Measurements from ENCODE around the gene LGSN. TPM values are rescaled to one million over a fixed set of nuclear protein-coding genes. Genes with fewer than 3 reads are reported as not detected.

Gene LGSN
- not detected in 2 replicates for total RNA-seq

GRCh38 chr6:63319939-63320338 is at the start of gene LGSN:
TSS of gene LGSN (minus strand) at chr6:63319983. CDS start at chr6:63319943, 40 bp downstream.

Small RNA genes lying within 50 kb of the gene (small RNA-seq; reads per million reads assigned to genes)
- gene SPTLC1P3 = not detected

Other genes with a start within 250 kb of the LGSN start
- 1.5 and 1.6 TPM in 2 replicates for gene FKBP1C, start 108.5 kb downstream of the LGSN start, total RNA-seq